Type B pancreatic cell (in vitro differentiated cells): Measurements from ENCODE around the gene POLE. TPM values are rescaled to one million over a fixed set of nuclear protein-coding genes. Genes with fewer than 3 reads are reported as not detected.

Experiments
- DNase-seq: peaks from one replicate; pipeline ENCODE4 v3.0.0; 2021; ENCODE audit warnings: mixed read lengths; ENCODE audit not compliant: unreplicated experiment; ENCODE audit errors: extremely low spot score
- H3K27ac Mint-ChIP-seq: 2 replicates; pipeline ENCODE4 v1.8.0; 2021; ENCODE audit warnings: mild to moderate bottlenecking, mixed read lengths
- H3K27me3 Mint-ChIP-seq: 2 replicates; pipeline ENCODE4 v1.8.0; 2021; ENCODE audit warnings: mixed read lengths
- H3K36me3 Mint-ChIP-seq: 2 replicates; pipeline ENCODE4 v1.8.0; 2021; ENCODE audit warnings: mixed read lengths
- H3K4me1 Mint-ChIP-seq: one replicate; pipeline ENCODE4 v1.8.0; 2021; ENCODE audit warnings: mixed read lengths; ENCODE audit not compliant: unreplicated experiment
- H3K4me3 Mint-ChIP-seq: 2 replicates; pipeline ENCODE4 v1.8.0; 2021; ENCODE audit warnings: mild to moderate bottlenecking, mixed read lengths
- H3K9me3 Mint-ChIP-seq: 2 replicates; pipeline ENCODE4 v1.8.0; 2021; ENCODE audit warnings: mixed read lengths
- total RNA-seq: library from RNA; stranded (reverse); gene quantifications from 2 replicates; pipeline ENCODE4 v1.2.1, GENCODE V29; 2021; ENCODE audit warnings: low replicate concordance
- TF ChIP-seq, protein P1 (sequence below): fragments of 200-600 bp; sonication (generic); conservative IDR thresholded peaks from 2 replicates; pipeline ENCODE4 v1.5.0; 2021; ENCODE audit warnings: antibody characterized with exemption, mild to moderate bottlenecking

The POLE gene
- total RNA-seq, 1 donor from 2014 or later = 113 TPM

DNA sequence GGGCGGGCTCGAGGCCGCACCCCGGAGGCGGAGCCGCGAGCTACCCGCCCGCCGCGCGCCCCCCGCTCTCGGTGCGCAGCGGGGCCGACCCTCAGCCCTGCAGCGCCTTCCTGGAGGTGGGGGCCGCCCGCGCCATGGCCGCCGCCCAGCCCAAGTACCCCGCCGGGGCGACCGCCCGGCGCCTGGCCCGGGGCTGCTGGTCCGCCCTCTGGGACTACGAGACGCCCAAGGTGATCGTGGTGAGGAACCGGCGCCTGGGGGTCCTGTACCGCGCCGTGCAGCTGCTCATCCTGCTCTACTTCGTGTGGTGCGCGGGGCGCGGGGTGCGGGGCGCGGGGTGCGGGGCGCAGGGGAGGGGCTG, 68.5 kb downstream of the POLE start, which contains the start of gene P2RX2:
P2RX2 (plus strand) TSS at position 94 of the 361 bp plus-strand sequence; CDS start at position 135, 41 bp downstream.
- Mint-ChIP-seq H3K27me3 (peaks cover 35% of the 10 kb centered on the region), H3K27ac (peak within 1 kb of the TSS; percentile 56), H3K4me3 (peak within 1 kb of the TSS; percentile 85), H3K36me3 (peaks cover 7% of the 10 kb centered on the region), H3K4me1 (peaks cover 24% of the 10 kb centered on the region), H3K9me3 (peaks cover 3% of the 10 kb centered on the region)
- peak; percentile 69 for DNase-seq
- TF ChIP-seq, protein P1, sequence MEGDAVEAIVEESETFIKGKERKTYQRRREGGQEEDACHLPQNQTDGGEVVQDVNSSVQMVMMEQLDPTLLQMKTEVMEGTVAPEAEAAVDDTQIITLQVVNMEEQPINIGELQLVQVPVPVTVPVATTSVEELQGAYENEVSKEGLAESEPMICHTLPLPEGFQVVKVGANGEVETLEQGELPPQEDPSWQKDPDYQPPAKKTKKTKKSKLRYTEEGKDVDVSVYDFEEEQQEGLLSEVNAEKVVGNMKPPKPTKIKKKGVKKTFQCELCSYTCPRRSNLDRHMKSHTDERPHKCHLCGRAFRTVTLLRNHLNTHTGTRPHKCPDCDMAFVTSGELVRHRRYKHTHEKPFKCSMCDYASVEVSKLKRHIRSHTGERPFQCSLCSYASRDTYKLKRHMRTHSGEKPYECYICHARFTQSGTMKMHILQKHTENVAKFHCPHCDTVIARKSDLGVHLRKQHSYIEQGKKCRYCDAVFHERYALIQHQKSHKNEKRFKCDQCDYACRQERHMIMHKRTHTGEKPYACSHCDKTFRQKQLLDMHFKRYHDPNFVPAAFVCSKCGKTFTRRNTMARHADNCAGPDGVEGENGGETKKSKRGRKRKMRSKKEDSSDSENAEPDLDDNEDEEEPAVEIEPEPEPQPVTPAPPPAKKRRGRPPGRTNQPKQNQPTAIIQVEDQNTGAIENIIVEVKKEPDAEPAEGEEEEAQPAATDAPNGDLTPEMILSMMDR = no peak

DNA sequence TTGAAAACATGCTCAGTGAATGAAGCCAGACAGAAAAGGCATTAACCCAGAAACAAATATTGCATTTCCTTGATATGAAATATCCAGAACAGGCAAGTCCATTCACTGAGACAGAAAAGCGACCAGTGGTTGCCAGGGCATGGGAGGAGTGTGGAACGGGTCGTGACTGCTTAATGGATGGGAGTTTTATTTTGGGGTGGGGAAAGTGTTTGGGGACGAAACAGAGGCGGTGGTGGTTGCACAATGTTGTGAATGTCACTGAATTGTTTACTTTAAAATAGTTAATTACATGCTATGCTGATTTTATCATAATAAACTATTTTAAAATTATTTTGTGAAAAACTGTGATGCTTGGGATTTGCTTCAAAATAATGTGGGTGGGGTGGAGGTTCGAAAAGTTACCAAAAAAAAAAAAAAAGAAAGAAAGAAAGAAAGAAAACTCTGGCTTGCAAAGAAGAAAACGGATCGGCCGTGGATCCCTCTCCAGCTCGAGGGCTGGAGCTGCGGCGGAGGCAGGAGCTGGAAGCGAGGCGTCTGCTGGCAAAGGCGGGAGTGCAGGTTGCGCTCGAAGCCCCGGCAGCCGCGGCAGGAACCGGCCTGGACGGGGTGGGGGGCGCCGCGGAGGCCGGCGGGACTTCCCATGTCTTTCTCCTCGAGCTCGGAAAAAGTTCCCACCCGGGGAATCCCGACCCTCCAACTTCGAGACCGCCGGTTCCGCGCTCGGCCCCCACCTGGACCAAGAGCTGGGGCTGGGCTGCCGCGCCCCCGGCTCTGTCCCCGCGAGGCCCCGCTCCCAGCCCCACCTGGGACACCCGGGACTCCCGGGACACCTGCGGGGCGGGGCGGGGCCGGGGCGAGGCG, 69.1 kb downstream of the POLE start:
- H3K36me3 Mint-ChIP-seq = peaks cover 7% of the 10 kb centered on the region

DNA sequence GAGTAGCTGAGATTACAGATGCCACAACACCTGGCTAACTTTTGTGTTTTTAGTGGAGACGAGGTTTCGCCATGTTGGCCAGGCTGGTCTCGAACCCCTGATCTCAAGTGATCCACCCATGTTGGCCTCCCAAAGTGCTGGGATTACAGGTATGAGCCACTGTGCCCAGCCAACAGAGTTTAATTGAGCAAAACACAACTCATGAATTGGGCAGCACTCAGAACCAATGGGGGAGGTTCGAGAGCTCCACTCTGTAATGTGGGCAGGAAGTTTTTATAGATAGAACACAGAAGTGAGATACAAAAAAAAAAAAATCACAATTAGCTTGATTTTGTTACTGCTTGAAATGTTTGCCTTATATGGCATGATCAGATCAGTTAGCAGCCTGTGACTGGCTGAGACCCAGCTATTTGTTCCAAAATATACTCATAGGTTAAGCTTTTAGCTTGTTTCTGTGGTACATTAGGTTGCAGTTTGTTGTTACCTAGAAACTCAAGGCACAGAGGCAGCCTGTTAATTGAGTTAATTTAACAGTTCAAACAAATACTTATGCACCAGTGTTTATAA, 69.9 kb downstream of the POLE start:
- Mint-ChIP-seq H3K9me3 (peaks cover 3% of the 10 kb centered on the region), H3K36me3 (peaks cover 7% of the 10 kb centered on the region), H3K27ac (peak overlapping the region; percentile 56), H3K4me1 (peaks cover 12% of the 10 kb centered on the region), H3K4me3 (peak overlapping the region; percentile 85), H3K27me3 (peaks cover 35% of the 10 kb centered on the region)
- DNase-seq = no peak
- TF ChIP-seq, protein P1 = no peak

More for the DNA sequence above, 69.1 kb downstream of the POLE start:
- DNase-seq = peak; percentile 70
- H3K4me1 Mint-ChIP-seq = peaks cover 20% of the 10 kb centered on the region
- peak overlapping the region; percentile 56 for H3K27ac Mint-ChIP-seq
- peaks cover 3% of the 10 kb centered on the region for H3K9me3 Mint-ChIP-seq
- H3K27me3 Mint-ChIP-seq = peaks cover 36% of the 10 kb centered on the region
- TF ChIP-seq, protein P1 = no peak
- H3K4me3 Mint-ChIP-seq = peak overlapping the region; percentile 85

DNA sequence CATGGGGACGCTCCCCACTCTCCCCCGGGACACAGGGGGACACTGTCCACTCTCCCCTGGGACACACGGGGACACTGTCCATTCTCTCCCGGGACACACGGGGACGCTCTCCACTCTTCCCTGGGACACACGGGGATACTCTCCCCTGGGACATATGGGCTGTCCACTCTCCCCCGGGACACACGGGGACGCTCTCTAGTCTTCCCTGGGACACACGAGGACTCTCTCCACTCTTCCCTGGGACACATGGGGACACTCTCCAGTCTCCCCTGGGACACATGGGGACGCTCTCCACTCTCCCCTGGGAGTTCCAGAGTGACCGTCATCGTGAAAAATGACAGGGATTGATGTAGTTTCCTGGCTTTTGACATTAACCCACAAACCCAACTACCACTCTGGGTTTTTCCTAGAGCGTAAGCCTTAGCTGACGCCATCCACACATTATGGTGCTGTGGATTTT, 71.5 kb downstream of the POLE start:
- TF ChIP-seq, protein P1 = no peak
- Mint-ChIP-seq H3K9me3 (peaks cover 3% of the 10 kb centered on the region), H3K4me1 (peaks cover 12% of the 10 kb centered on the region), H3K27ac (no peak overlapping the region), H3K36me3 (peaks cover 7% of the 10 kb centered on the region), H3K27me3 (peaks cover 31% of the 10 kb centered on the region), H3K4me3 (no peak overlapping the region)
- DNase-seq = no peak

DNA sequence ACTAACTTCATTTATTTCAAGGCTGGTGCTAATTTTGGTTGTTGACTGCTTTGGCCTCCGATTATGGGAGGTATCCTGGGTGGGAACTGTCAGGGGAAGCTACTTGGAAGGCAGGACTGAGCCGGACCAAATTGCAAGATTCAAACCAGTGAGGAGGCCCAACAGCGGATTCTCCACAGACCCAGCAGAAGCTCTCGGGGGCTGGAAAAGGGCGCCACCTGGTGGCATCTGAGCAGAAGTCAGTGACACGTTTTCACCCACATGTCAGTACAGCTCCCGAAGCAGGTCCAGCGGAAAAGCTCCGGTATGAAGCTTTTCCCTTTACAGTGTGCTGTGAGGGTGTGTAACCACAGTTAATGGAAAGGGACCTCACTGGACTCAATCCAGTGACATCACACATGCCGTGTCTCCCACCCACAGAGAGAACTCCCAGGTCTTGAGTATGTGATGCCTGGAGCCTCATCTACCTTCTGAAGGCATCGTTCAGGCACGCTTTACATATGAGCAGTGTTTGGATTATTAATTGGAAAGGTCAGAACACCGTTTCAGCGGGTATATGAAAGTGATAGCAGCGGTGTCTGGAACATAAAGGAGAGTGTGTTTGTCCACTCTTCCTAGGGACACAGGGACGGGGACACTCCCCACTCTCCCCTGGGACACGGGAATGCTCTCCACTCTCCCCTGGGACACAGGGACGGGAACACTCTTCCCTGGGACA, 72.1 kb downstream of the POLE start:
- DNase-seq = peak; percentile 88
- Mint-ChIP-seq H3K27me3 (peaks cover 35% of the 10 kb centered on the region), H3K9me3 (peaks cover 3% of the 10 kb centered on the region), H3K27ac (no peak overlapping the region), H3K4me3 (peak overlapping the region; percentile 47), H3K4me1 (peaks cover 12% of the 10 kb centered on the region), H3K36me3 (peaks cover 7% of the 10 kb centered on the region)
- TF ChIP-seq, protein P1 = peak; percentile 96
